ENCODE results near the gene RNF144B. TPM values are rescaled to one million over a fixed set of nuclear protein-coding genes. Genes with fewer than 3 reads are reported as not detected.

The RNF144B gene
- total and polyA plus RNA-seq, 8 donors: 1.7 to 81.7 (median 5.1) TPM

- intact Hi-C loops (cut with DNase I; ENCODE audit: low total_unique reads): no loop called here
- Histone ChIP-seq H3K36me3 (no peaks in the 10 kb centered on the region), H3K27ac (no peak overlapping the region), H3K27me3 (no peaks in the 10 kb centered on the region), H3K9me3 (no peaks in the 10 kb centered on the region), H3K4me3 (no peak overlapping the region), H3K4me1 (no peaks in the 10 kb centered on the region)
- WGBS, 5 donors: 91 to 98% (median 94%) methylated on average over 21 to 25 of the region's 25 CpGs
- TF ChIP-seq CTCF (IDR thresholded peaks at IDR 0.05) (no peak), POLR2AphosphoS5 (IDR thresholded peaks at IDR 0.05) (no peak), POLR2A (IDR thresholded peaks at IDR 0.05) (no peak), EP300 (IDR thresholded peaks at IDR 0.05) (no peak)
- no peak for DNase-seq
Measured at GRCh38 chr6:18368277-18369105, 18.7 kb upstream of the RNF144B start.

GRCh38 chr6:18371010-18371409, 16.1 kb upstream of the RNF144B start:
- no peak overlapping the region for H3K27ac ChIP-seq
- intact Hi-C loops (cut with DNase I; ENCODE audit: low total_unique reads): no loop called here
- no peak for TF ChIP-seq CTCF (IDR thresholded peaks at IDR 0.05)
- TF ChIP-seq POLR2AphosphoS5 (IDR thresholded peaks at IDR 0.05): no peak
- TF ChIP-seq POLR2A (IDR thresholded peaks at IDR 0.05): no peak
- TF ChIP-seq EP300 (IDR thresholded peaks at IDR 0.05): no peak

GRCh38 chr6:18371656-18372055, 15.5 kb upstream of the RNF144B start:
- Histone ChIP-seq H3K9me3 (no peaks in the 10 kb centered on the region), H3K36me3 (no peaks in the 10 kb centered on the region), H3K4me3 (no peak overlapping the region), H3K4me1 (no peaks in the 10 kb centered on the region), H3K27me3 (no peaks in the 10 kb centered on the region), H3K27ac (no peak overlapping the region)
- intact Hi-C loops (cut with DNase I; ENCODE audit: low total_unique reads): no loop called here
- TF ChIP-seq POLR2AphosphoS5 (IDR thresholded peaks at IDR 0.05): no peak
- no peak for TF ChIP-seq POLR2A (IDR thresholded peaks at IDR 0.05)
- no peak for TF ChIP-seq CTCF (IDR thresholded peaks at IDR 0.05)
- no peak for TF ChIP-seq EP300 (IDR thresholded peaks at IDR 0.05)
- DNase-seq: no peak
- WGBS, 5 donors: 85 to 100% (median 96%) methylated on average over 2 of the region's 2 CpGs

More at GRCh38 chr6:18371010-18371409, 16.1 kb upstream of the RNF144B start:
- Histone ChIP-seq H3K4me1 (no peaks in the 10 kb centered on the region), H3K27me3 (no peaks in the 10 kb centered on the region), H3K4me3 (no peak overlapping the region), H3K9me3 (no peaks in the 10 kb centered on the region), H3K36me3 (no peaks in the 10 kb centered on the region)
- DNase-seq: no peak
- WGBS, 5 donors: 65 to 89% (median 85%) methylated on average over 5 of the region's 5 CpGs

- Histone ChIP-seq H3K4me1 (peaks cover 0 to 6% (median 0%) of the 10 kb centered on the region in 4 donors), H3K27ac (no peak overlapping the region), H3K9me3 (no peaks in the 10 kb centered on the region), H3K27me3 (no peaks in the 10 kb centered on the region), H3K4me3 (no peak overlapping the region), H3K36me3 (no peaks in the 10 kb centered on the region)
- TF ChIP-seq POLR2AphosphoS5 (IDR thresholded peaks at IDR 0.05) (no peak), POLR2A (IDR thresholded peaks at IDR 0.05) (no peak), EP300 (IDR thresholded peaks at IDR 0.05) (no peak), CTCF (IDR thresholded peaks at IDR 0.05) (no peak)
- intact Hi-C loops (cut with DNase I; ENCODE audit: low total_unique reads): no loop called here
- WGBS, 5 donors: 73 to 81% (median 77%) methylated on average over 4 of the region's 4 CpGs
- no peak for DNase-seq
Measured at GRCh38 chr6:18380158-18380836, 6.9 kb upstream of the RNF144B start.

All from stomach (tissue), 9 donors.